Fibroblast of mammary gland (primary cell): ENCODE data around the gene GDPD3.

Experiments
- DNase-seq: peaks from one replicate; pipeline ENCODE4 v3.0.0-alpha.2; 2010; ENCODE audit warnings: low read depth
- H3K4me3 ChIP-seq: 2 replicates; pipeline ENCODE4 v1.5.1; 2011; ENCODE audit warnings: low read depth, mild to moderate bottlenecking, low read length, moderate library complexity; ENCODE audit not compliant: control insufficient read depth
- TF ChIP-seq, protein P1 (sequence below): conservative IDR thresholded peaks from 2 replicates; pipeline ENCODE4 v1.5.1; 2011; ENCODE audit warnings: low read depth, low read length, inconsistent platforms; ENCODE audit not compliant: control insufficient read depth, insufficient read depth

The GDPD3 gene

DNA sequence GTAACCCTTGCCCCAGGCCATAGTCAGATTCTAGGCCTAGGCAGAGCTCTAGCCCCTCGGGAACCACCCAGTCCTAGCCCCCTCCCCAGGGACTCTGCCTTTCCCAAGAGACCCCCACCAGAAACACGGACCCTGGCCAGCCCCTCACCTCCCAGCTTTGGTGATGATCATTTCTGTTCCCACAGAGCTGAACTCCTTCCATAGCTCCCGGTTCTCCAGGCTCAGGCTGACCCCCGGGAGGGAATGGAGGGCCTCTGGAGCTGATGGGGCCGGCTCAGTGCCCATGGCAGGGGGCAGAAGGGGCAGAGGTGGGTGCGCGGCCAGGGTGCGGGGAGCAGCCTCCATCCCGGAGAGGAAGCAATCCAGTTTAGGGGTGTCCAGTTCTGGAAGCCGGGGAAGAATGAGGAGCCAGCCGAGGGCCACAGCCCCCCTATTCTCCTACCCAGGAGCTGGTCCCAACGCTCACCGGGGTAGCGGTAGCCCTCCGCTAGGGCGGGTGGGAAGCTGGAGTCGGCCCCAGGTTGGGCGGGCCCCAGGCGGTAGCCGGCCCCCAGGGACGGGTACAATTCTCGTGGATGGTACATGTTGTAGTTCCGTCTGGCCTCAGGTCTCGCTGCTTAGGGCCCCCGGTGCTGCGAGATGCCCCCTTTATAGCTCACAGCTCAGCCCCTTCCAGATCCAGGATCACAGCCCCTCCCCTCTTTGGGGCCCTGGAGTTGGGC is 22.6 kb downstream of the GDPD3 start:
- no peak for DNase-seq
- no peak overlapping the region for H3K4me3 ChIP-seq
- TF ChIP-seq, protein P1, sequence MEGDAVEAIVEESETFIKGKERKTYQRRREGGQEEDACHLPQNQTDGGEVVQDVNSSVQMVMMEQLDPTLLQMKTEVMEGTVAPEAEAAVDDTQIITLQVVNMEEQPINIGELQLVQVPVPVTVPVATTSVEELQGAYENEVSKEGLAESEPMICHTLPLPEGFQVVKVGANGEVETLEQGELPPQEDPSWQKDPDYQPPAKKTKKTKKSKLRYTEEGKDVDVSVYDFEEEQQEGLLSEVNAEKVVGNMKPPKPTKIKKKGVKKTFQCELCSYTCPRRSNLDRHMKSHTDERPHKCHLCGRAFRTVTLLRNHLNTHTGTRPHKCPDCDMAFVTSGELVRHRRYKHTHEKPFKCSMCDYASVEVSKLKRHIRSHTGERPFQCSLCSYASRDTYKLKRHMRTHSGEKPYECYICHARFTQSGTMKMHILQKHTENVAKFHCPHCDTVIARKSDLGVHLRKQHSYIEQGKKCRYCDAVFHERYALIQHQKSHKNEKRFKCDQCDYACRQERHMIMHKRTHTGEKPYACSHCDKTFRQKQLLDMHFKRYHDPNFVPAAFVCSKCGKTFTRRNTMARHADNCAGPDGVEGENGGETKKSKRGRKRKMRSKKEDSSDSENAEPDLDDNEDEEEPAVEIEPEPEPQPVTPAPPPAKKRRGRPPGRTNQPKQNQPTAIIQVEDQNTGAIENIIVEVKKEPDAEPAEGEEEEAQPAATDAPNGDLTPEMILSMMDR: no peak

DNA sequence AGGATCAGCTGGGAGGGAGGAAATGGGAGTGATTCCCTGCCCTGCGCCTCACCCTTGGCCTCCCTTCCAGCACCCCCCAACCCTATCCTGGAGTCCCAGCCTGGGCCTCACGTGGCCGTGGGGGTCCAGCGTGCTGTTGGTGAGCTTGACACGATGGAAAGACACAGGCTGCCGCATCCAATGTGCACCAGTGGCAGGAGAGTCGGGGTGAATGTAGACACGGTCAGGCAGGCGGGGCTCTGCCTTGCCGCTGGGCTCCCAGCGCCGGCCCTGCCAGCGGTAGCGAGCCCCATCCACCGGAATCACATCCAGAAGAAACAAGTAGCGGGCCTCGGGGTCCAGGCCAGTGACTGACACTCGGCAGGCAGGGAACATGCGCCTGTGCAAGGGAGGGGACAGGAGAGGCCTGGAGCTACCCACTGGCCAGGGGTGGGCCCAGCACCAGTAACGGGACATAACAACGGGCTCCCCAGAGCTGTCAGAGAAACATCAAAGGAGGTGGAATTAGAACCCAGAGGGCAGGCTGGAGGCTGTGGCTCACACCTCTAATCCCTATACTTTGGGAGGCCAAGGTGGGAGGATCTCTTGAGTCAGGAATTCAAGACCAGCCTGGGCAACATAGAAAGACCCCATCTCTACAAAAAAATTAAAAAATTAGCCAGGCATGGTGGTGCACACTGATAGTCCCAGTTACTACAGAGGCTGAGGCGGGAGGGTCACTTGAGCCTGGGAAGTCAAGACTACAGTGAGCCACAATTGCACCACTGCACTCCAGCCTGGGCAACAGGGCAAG is 24.3 kb downstream of the GDPD3 start:
- DNase-seq: no peak
- TF ChIP-seq, protein P1: no peak
- no peak overlapping the region for H3K4me3 ChIP-seq

DNA sequence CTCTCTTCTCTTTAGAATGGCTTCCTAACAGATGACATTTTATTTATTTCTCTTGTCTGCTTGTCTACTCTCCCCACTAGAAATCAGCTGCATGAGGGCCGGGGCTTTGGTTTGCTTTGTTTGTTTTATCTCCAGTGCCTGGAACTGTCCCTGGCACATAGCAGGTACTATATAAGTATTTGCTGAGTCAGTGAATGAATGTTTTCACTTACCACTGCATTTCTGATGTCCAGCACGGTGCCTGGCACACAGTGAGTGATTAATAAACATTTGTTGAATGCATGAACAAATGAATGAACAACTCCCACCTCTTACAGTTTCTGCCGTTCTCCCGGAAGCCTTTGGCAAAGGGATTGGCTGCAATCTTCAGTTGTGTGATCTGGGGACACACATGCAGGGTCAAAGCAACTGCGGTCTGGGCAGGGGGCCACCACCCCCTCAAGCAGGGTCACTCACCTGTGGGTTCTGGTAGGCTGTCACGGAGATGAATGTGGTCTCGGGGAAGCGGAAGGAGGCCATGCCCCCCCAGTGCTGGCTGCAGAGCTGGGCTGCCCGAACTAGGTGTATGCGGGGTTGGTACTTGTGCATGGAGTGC is 25.0 kb downstream of the GDPD3 start:
- TF ChIP-seq, protein P1: no peak
- no peak overlapping the region for H3K4me3 ChIP-seq
- DNase-seq: no peak

DNA sequence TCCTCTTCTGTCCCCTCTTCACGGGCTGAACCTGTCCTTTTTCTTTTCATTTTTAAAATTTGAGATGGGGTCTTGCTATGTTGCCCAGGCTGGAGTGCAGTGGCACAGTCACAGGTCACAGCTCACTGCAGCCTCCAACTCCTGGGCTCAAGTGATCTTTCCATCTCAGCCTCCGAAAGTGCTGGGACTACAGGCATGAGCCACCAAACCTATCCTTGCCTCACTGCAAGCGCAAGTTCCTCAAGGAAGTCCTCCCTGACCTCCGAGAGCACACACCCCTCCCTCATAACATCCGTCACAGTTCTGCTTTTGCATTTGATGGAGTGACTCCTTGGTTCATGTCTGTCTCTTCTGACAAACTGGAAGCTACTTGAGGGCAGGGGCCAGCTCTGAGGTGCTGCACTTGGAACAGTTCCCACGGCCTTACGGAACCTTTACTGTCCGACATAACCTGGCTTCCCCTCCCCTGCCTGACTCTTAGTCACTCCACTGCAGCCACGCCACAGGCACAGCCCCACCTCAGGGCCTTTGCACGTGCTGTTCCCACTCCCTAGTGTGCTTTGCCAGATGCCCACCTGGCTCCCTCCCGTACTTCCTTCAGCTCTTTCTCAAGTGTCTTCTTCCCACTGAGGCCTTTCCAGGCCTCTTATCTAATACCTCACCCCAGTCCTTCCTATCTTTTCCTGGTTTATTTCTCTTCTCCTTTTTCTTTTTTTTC is 26.0 kb downstream of the GDPD3 start:
- no peak for DNase-seq
- H3K4me3 ChIP-seq: no peak overlapping the region
- TF ChIP-seq, protein P1: no peak

DNA sequence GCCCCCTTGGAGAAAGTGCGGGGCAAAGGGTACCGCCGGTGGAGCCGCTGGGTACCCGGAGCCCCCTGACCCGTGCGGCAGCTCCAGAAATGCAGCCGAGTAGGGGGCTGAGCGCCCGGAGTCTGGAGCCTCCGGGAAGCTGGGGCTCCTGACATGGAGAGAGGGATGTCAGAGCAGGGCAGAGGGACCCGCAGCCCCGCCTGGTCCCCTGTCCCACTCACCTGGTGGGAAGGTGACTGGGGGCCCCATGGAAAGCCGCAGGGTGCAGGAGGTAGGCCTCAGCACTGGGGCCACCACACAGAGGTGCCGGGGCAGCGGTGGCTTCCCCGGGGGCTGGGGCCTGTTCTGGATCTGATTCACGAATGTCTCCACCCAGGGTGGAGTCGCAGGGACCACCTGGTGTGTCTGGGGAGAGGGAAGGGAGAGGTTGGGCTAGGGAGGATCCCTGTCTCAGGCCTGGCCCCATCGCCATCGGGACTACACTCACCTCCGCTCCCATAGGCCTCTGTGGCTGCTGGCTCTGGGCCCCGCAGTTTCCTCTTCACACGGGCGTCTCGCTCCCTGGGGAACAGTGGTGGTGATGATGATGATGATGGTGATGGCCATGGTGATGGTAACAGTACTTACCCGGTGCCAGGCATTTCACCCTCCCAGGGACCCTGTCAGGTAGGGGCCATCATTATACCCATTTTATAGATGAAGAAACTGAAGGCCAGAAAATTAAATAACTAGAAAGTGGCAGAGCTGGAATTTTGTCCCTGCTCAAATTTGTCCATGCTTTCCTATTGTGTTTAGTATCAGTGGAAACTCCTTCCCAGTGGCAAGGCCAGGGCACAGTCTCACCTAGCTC is 26.8 kb downstream of the GDPD3 start:
- TF ChIP-seq, protein P1: no peak
- no peak overlapping the region for H3K4me3 ChIP-seq
- DNase-seq: no peak

DNA sequence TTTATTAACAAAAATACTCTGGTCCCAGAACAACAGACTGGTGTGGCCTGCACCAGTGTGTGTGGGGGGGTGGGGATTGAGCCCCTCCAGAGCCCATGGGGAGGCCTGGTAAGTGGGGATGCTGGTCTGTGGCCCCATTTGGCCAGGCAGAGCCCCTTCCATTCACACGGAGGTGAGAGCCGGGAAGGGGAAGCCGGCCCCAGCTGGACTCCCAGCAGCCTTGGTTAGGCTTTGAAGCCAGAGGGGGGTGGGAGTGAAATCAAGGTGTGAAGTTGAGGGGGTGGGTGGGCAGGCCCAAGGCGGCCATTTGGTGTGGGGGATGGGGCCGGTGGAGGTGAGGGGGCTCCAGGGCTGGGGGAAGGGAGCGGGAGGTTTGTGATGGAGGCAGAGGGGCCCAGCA is 27.5 kb downstream of the GDPD3 start:
- H3K4me3 ChIP-seq: no peak overlapping the region
- no peak for DNase-seq
- TF ChIP-seq, protein P1: no peak
